ENCODE data around the gene KRTAP19-1.

KRTAP19-1 gene

GRCh38 chr21:30447056-30447455, 33.1 kb downstream of the KRTAP19-1 start:
- H3K79me2 ChIP-seq (ENCODE audit: insufficient read depth, low read length) = no peaks in the 10 kb centered on the region
- no peak overlapping the region for H3K9ac ChIP-seq (ENCODE audit: low read length)
- H3K36me3 ChIP-seq (ENCODE audit: low read length) = no peaks in the 10 kb centered on the region
- H3F3A ChIP-seq (ENCODE audit: insufficient read depth) = no peaks in the 10 kb centered on the region
- H2AFZ ChIP-seq (ENCODE audit: low read depth, low read length, severe bottlenecking) = no peak overlapping the region
- H3K4me3 ChIP-seq (ENCODE audit: insufficient read depth, low read length, poor library complexity, severe bottlenecking) = no peak overlapping the region
- H4K20me1 ChIP-seq (ENCODE audit: low read depth, low read length) = no peaks in the 10 kb centered on the region
- no peaks in the 10 kb centered on the region for H3K27me3 ChIP-seq (ENCODE audit: low read length)
- H3K9me2 ChIP-seq (replicated peaks; ENCODE audit: insufficient read depth, low read length) = no peaks in the 10 kb centered on the region
- H3K4me2 ChIP-seq (ENCODE audit: low read depth, low read length, poor library complexity, severe bottlenecking) = no peak overlapping the region
- no peak overlapping the region for H3K27ac ChIP-seq (ENCODE audit: low read depth, low read length)
- no peaks in the 10 kb centered on the region for H3K9me3 ChIP-seq (ENCODE audit: insufficient read depth, low read length)
- TF ChIP-seq, protein P1, sequence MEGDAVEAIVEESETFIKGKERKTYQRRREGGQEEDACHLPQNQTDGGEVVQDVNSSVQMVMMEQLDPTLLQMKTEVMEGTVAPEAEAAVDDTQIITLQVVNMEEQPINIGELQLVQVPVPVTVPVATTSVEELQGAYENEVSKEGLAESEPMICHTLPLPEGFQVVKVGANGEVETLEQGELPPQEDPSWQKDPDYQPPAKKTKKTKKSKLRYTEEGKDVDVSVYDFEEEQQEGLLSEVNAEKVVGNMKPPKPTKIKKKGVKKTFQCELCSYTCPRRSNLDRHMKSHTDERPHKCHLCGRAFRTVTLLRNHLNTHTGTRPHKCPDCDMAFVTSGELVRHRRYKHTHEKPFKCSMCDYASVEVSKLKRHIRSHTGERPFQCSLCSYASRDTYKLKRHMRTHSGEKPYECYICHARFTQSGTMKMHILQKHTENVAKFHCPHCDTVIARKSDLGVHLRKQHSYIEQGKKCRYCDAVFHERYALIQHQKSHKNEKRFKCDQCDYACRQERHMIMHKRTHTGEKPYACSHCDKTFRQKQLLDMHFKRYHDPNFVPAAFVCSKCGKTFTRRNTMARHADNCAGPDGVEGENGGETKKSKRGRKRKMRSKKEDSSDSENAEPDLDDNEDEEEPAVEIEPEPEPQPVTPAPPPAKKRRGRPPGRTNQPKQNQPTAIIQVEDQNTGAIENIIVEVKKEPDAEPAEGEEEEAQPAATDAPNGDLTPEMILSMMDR (IDR thresholded peaks at IDR 0.05; ENCODE audit: insufficient read depth, low read length, poor library complexity, severe bottlenecking) = no peak
- TF ChIP-seq EZH2phosphoT487 (conservative IDR thresholded peaks at IDR 0.05; ENCODE audit: low read length) = no peak

- Histone ChIP-seq H3K9ac (ENCODE audit: low read length) (no peak overlapping the region), H3K9me2 (replicated peaks; ENCODE audit: insufficient read depth, low read length) (no peaks in the 10 kb centered on the region), H4K20me1 (ENCODE audit: low read depth, low read length) (no peaks in the 10 kb centered on the region), H3K27me3 (ENCODE audit: low read length) (no peaks in the 10 kb centered on the region), H2AFZ (ENCODE audit: low read depth, low read length, severe bottlenecking) (no peak overlapping the region), H3F3A (ENCODE audit: insufficient read depth) (no peaks in the 10 kb centered on the region), H3K4me2 (ENCODE audit: low read depth, low read length, poor library complexity, severe bottlenecking) (no peak overlapping the region), H3K36me3 (ENCODE audit: low read length) (no peaks in the 10 kb centered on the region), H3K4me3 (ENCODE audit: insufficient read depth, low read length, poor library complexity, severe bottlenecking) (no peak overlapping the region), H3K9me3 (ENCODE audit: insufficient read depth, low read length) (0 out of 2 replicates have a peak, but pooled peaks cover 6% of the 10 kb centered on the region), H3K79me2 (ENCODE audit: insufficient read depth, low read length) (no peaks in the 10 kb centered on the region), H3K27ac (ENCODE audit: low read depth, low read length) (no peak overlapping the region)
- TF ChIP-seq, protein P1 (IDR thresholded peaks at IDR 0.05; ENCODE audit: insufficient read depth, low read length, poor library complexity, severe bottlenecking) = no peak
- TF ChIP-seq EZH2phosphoT487 (conservative IDR thresholded peaks at IDR 0.05; ENCODE audit: low read length) = no peak
These were observed 36.0 kb downstream of the KRTAP19-1 start for GRCh38 chr21:30444204-30444603.

DNA sequence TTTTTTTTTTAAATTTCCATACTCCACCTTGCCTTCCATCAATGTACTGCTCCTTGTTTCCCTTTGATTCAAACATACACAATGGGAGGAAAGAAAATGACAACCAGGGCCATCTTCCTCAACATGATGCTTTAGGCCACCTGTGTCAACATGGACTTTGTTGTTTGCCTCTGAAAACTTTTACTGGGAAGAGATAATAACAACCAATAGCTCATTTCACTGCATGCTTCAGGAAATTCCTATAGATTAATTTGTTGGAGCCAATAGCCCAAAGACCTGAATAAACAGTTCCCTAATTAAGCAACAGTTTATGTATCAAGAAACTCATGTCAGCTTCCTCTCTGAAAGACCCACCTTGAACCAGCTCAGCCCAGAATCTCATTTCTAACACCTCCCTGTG, 36.9 kb downstream of the KRTAP19-1 start:
- no peaks in the 10 kb centered on the region for H3K9me2 ChIP-seq (replicated peaks; ENCODE audit: insufficient read depth, low read length)
- no peak overlapping the region for H3K9ac ChIP-seq (ENCODE audit: low read length)
- no peaks in the 10 kb centered on the region for H3K79me2 ChIP-seq (ENCODE audit: insufficient read depth, low read length)
- H3K27me3 ChIP-seq (ENCODE audit: low read length) = no peaks in the 10 kb centered on the region
- H3F3A ChIP-seq (ENCODE audit: insufficient read depth) = no peaks in the 10 kb centered on the region
- no peaks in the 10 kb centered on the region for H3K36me3 ChIP-seq (ENCODE audit: low read length)
- no peak overlapping the region for H3K4me3 ChIP-seq (ENCODE audit: insufficient read depth, low read length, poor library complexity, severe bottlenecking)
- TF ChIP-seq, protein P1 (IDR thresholded peaks at IDR 0.05; ENCODE audit: insufficient read depth, low read length, poor library complexity, severe bottlenecking) = no peak
- no peak for TF ChIP-seq EZH2phosphoT487 (conservative IDR thresholded peaks at IDR 0.05; ENCODE audit: low read length)
- no peak overlapping the region for H3K4me2 ChIP-seq (ENCODE audit: low read depth, low read length, poor library complexity, severe bottlenecking)
- no peaks in the 10 kb centered on the region for H4K20me1 ChIP-seq (ENCODE audit: low read depth, low read length)
- 0 out of 2 replicates have a peak, but pooled peaks cover 6% of the 10 kb centered on the region for H3K9me3 ChIP-seq (ENCODE audit: insufficient read depth, low read length)
- H2AFZ ChIP-seq (ENCODE audit: low read depth, low read length, severe bottlenecking) = no peak overlapping the region
- H3K27ac ChIP-seq (ENCODE audit: low read depth, low read length) = no peak overlapping the region

All from SU-DHL-6 (cell line).